Renal cortical epithelial cell (primary cell): ENCODE measurements around the gene ALOX5. TPM values are rescaled to one million over a fixed set of nuclear protein-coding genes. Genes with fewer than 3 reads are reported as not detected.
A peak's percentile ranks its signal among the peaks of the same experiment; 100 is the strongest.
"Not testable (repeated sequence)": the region's sequence is repeated elsewhere in the genome, so short reads cannot be mapped to it uniquely, and the experiment has no call there.

ENCODE experiments used
- DNase-seq: peaks from one replicate; pipeline ENCODE4 v3.0.0-alpha.2; 2011; ENCODE audit warnings: low read depth
- total RNA-seq: library from RNA; depleted of rRNA; stranded (reverse); fragments of >200 nt; gene quantifications from 2 replicates; pipeline ENCODE4 v1.2.3, GENCODE V29; 2014

The ALOX5 gene
- total RNA-seq, 1 donor from 2014 or later = 32.4 TPM

- no peak for DNase-seq
Observed at GRCh38 chr10:45404770-45405120, 30.7 kb downstream of the ALOX5 start.

GRCh38 chr10:45407542-45407941, 33.5 kb downstream of the ALOX5 start:
- DNase-seq = no peak

- DNase-seq = no peak
Observed at GRCh38 chr10:45408421-45409319, 34.7 kb downstream of the ALOX5 start.

GRCh38 chr10:45409347-45409746, 35.3 kb downstream of the ALOX5 start:
- DNase-seq = not testable (repeated sequence)

- DNase-seq = no peak
Observed at GRCh38 chr10:45409782-45410181, 35.8 kb downstream of the ALOX5 start.

GRCh38 chr10:45410489-45410806, 36.4 kb downstream of the ALOX5 start:
- no peak for DNase-seq

- DNase-seq = peak; percentile 50
Observed at GRCh38 chr10:45410807-45411606, 37.0 kb downstream of the ALOX5 start.

GRCh38 chr10:45411607-45411940, 37.6 kb downstream of the ALOX5 start:
- no peak for DNase-seq

- DNase-seq = not testable (repeated sequence)
Observed at GRCh38 chr10:45415062-45415461, 41.0 kb downstream of the ALOX5 start.

- DNase-seq = no peak
Observed at GRCh38 chr10:45416603-45417002, 42.6 kb downstream of the ALOX5 start.

- no peak for DNase-seq
Observed at GRCh38 chr10:45417746-45418145, 43.7 kb downstream of the ALOX5 start.

GRCh38 chr10:45418417-45418848, 44.4 kb downstream of the ALOX5 start:
- DNase-seq = no peak

GRCh38 chr10:45418849-45419675, 45.0 kb downstream of the ALOX5 start:
- DNase-seq = peak; percentile 16

- no peak for DNase-seq
Observed at GRCh38 chr10:45419676-45420025, 45.6 kb downstream of the ALOX5 start.

GRCh38 chr10:45420453-45421192, 46.6 kb downstream of the ALOX5 start:
- peak; percentile 79 for DNase-seq

GRCh38 chr10:45421221-45422097, 47.4 kb downstream of the ALOX5 start:
- DNase-seq = no peak

GRCh38 chr10:45422207-45422865, 48.3 kb downstream of the ALOX5 start:
- no peak for DNase-seq

- DNase-seq = no peak
Observed at GRCh38 chr10:45422866-45423659, 49.0 kb downstream of the ALOX5 start.

GRCh38 chr10:45423976-45424499, 50.0 kb downstream of the ALOX5 start:
- no peak for DNase-seq
